Stimulated activated CD8-positive, alpha-beta memory T cell treated with anti-CD3 and anti-CD28 coated beads, Interleukin-15, amount 100 ng/mL, for 48 hours (primary cell): ENCODE results near the gene RTL10.

Experiments used
- DNase-seq, 2 donors: peaks; one replicate each; pipeline ENCODE4 v3.0.0-alpha.2; 2020; ENCODE audit warnings: low read depth in 2 of 2

Gene RTL10

DNA sequence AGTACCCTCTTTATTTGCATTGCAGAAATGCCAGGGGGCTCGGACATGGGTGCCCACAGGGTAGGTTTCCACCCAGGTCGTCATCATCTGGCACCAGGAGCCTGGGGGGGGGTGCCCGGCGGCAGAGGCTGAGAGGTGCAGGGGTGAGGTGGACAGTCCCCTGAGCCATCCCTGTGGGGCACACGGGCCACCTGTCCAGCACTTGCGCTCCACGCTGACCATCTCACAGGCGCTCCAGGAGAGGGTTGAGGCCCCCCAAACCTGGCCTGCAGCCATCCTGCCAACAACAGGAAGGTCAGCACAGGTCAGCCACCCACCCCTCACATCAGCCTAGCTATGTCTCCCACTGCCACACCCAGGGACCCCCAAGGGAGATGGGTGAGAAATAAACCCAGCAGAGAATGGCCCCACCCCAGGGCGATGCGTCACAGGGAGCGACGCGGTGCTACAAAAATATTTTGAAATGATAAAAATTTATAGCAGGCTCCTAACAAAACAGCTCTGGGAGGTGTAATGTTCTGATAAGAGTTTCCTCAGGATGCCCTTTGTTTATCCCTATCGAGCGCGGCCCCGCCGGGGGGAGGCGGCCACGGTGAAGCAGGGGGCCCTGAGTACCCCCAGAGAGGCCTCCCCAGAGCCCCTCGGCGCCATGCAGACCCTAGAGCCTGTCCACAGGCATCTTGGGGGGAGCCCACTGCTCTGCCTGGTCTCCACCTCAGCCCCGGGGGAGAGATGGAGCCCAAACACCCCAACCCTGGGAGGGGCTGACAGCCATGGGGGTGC, 21.0 kb upstream of the RTL10 start:
- no peak for DNase-seq

DNA sequence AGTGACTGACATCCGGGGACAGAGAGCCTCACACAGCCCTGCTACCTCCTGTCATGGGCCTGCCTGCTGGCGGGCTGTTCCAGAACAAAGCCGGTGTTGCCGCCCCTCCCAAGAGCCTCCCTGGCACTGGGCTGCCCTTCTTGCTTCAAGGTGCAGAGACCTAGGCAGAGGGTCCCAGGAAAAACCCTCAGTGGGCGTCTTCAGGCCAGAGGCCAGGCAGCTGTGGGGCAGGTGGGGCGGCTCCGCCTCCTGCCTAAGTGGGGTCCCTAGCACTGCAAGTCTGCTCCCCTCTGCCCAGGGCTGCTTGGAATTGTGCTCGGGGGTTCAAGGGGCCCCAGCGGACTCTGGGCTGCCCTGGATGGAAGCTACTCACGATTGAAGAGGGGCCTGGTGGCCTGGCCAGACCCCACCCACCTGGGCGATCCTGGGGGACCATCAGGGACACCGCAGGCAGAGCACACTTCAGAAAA, 20.4 kb upstream of the RTL10 start:
- DNase-seq = no peak

- DNase-seq = no peak
These were observed 19.8 kb upstream of the RTL10 start for GRCh38 chr22:19874307-19875060.

- DNase-seq = no peak
These were observed 19.3 kb upstream of the RTL10 start for GRCh38 chr22:19873960-19874306.

GRCh38 chr22:19873138-19873959, 18.7 kb upstream of the RTL10 start:
- no peak for DNase-seq

DNA sequence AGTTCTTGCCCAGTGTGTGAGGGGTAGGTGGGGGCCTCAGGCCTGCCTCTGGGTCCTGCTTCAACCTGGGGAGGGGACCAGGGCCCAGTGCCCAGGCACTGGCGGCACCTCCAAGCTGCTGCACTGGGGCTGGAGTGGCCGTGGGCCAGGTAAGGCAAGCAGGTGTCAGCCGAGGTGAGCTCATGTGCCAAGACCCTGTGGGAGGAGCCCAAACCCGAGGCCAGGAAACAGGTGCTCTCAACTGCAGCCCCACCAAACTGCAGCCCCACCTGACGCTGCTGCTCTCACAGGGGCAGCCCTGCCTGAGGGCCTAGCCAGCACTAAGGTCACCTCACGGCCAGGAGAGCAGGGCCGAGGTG, 18.1 kb upstream of the RTL10 start:
- no peak for DNase-seq

DNA sequence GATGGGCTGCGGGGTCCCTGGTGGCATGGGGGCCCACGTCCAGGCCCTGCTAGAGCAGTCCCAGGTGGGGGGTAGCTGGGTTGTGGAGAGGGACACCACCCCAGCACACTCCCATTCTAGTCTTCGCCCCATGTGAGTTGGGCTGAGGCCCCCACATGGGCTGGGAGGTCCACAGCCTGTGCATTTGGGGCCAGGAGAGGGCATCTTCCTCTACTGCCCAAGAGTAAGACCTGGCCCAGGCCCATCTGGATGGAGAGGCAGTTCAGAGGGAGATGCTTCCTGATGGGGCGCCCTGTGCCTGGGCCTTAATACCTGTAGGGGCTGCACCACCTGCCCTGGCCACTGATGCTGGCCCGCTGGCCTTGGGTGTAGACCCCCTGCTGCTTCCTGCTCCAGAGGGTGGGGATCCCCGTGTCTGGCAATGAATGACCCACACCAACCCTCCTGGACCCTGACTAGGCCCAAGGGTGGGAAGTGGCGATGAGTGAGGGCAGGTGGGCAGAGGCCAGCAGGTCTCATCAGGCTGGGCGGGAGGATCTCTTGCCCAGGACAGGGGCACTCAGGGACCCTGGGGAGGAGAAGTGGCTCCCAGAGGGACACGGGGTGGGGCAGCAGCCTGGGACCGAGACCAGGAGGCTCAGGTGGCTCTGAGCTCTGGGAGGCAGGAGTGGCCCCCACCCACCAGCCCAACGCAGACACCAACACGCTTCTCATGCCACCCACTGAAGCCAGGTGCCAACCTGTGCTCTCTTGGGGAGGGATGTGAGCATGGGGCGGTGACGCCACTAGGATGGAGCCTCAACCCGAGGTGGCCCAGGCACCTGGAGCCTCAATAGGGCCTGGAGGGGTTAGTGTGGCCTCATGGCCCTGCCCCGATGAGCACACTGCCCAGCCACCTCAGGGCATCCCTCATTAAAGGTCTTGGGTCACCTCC, 17.4 kb upstream of the RTL10 start:
- DNase-seq = no peak

DNA sequence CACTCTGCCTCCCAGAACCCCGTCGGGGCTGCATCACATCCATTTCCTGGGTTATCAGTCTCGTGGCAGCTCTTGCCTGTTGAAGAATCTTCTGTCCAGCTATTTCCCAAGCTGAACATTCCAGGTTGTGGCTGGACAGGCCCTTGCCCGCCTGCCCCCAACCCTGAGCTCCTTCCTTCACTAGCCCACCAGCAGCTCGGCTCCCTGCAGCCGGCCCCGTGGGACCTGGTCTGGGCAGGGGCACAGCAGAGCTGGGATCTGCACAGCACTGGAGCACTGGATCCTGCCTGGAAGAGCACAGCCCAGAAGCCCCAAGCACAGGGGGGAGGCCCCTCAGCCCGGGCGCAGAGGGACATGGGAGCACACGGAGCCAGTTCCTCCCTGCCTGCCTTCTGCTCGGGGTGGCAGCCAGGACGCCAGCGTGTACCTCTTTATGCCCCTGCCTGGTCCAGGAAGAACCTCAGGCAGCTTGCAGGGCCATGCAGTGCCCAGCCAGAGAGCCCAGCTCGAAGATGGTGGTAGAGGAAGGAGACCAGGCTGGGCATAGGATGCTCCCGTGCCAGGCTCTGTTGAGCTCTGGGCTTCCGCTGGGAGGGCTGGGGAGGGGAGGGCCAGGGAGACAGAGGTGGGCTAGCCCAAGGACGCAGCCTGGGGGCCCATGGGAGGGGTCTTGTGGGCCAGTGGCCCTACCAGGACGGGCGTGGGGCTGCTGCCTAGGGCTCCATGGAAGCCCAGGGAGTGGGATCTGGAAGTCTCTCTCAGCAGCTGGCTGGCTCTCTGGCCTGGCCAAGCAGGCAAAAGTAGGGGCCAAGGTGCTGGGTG, 16.6 kb upstream of the RTL10 start:
- DNase-seq = no peak

GRCh38 chr22:19870153-19871022, 15.7 kb upstream of the RTL10 start:
- no peak for DNase-seq

- DNase-seq = no peak
These were observed 15.0 kb upstream of the RTL10 start for GRCh38 chr22:19869497-19870152.

DNA sequence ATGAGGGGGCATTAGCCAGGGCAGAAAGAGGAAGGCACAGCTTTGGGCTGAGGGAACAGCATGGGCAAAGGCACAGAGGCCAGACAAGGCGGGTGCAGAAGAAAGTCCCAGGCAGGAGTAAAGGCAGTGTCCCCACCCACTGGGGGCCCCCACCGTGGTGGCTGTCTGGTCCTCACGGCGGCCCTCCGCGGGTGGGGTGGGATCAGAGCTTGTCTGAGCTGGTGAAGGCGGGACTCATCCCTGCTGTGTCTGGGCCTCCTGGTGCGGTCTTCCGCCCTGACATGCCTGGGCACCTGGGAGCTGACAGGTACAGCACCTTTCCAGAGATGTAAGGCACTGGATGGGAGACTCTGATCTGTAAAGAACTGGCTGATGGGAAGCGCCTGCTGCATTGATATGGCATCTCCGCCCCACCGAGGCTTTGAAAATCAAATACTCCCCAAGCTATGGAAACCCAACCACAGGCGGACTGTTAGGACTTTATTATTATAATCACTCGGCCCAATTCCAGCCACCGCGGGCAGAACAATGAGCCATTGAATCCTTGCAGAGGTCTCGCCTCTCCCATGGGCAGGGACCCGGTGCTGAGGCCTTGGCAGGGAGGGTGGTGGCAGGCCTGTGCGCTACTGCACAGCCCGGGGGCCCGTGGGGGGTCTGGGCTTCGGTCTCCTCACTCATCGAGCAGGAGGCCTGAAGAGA, 14.2 kb upstream of the RTL10 start:
- no peak for DNase-seq

DNA sequence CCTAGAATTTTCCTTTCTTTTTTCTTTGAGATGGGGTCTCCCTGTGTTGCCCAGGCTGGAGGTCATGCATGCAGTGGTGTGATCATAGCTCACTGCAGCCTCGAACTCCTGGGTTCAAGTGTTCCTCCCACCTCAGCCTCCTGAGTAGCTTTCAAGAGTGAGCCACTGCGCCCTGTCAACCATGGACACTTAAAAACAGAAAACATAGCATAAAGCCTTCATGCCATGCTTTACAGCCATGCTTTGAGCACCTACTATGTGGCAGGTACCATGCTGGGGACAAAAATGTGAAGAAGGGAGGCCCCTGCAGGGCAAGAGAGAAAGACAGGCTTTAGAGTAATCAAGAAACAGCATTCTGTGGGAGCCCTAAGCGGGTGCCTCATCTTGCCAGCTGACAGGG, 13.7 kb upstream of the RTL10 start:
- DNase-seq = no peak

DNA sequence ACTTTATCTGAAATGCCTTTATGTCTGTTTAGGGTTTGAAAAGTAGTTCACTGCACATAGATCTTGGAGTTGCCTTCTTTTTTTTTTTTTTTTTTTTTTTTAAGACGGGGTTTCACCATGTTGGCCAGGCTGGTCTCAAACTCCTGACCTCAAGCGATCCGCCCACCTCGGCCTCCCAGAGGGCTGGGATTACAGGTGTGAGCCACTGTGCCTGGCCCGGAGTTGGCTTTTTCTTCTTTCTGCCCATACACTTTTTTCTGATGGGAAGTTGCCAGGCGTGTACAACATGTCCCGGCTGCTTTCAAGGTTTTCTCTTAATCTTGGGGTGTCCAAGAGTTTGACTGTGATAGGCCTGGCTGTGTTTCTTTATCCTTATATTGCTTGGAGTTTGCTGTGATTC, 12.9 kb upstream of the RTL10 start:
- no peak for DNase-seq

GRCh38 chr22:19866665-19867009, 12.0 kb upstream of the RTL10 start:
- no peak for DNase-seq

DNA sequence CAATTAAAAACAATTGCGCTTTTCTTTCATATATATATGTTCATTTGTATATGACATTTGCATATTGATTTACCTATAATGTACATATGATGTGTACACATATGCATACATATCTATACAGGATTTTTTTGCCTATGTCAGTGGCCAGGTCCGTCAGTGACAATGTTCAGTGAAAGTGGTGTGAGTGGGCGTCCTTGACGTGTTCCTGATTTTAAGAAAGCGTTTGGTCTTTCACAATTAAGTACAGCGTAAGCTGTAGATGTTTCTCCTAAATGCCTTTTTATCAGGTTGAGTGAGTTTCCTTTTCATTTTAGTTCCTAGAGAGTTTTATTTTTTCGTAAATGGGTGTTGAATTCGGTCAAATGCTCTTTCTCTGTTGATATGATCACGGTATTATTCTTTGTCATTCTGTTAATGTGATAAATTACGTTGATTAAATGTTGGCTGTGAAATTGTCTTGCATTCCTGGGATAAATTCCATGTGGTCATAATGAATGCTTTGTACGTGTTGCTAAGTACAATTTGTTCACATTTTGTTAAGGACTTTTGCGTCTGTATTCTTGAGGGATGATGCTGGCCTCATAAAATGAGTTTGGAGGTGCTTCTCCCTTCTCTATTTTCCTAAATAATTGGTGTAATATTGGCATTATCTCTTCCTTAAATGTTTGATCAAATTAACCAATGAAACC, 10.6 kb upstream of the RTL10 start:
- DNase-seq = no peak

- DNase-seq = no peak
These were observed 9.9 kb upstream of the RTL10 start for GRCh38 chr22:19864538-19865106.

DNA sequence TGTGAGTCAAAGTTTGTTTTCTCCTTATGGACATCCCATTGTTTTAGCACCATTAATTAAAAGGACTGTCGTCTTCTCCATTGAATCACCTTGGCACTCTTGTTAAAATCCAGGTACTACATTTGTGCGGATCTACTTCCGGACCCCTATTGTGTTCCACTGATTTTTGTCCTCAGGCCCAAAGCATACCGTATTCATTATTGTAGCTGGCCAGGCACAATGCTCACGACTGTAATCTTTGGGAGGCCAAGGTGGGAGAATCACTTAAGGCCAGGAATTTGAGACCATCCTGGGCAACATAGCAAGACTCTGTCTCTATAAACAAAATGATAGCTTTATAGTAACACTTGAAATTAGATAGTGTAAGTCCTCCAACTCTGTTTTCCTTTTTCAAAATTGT, 8.9 kb upstream of the RTL10 start:
- no peak for DNase-seq
